ENCODE data around the gene BSG. TPM values are rescaled to one million over a fixed set of nuclear protein-coding genes. Genes with fewer than 3 reads are reported as not detected.
A peak's percentile ranks its signal among the peaks of the same experiment; 100 is the strongest.

Gene BSG
- total and polyA plus RNA-seq, 8 donors = 259 to 457 (median 328) TPM

GRCh38 chr19:525857-526419, 46.5 kb upstream of the BSG start:
- H3K4me3 ChIP-seq = no peak overlapping the region
- DNase-seq (no peak), ATAC-seq (no peak)
- no peak overlapping the region for H3K27ac ChIP-seq
- H3K36me3 ChIP-seq = no peaks in the 10 kb centered on the region
- H3K27me3 ChIP-seq = peaks cover 0 to 18% of the 10 kb centered on the region in 2 donors
- TF ChIP-seq, protein P1, sequence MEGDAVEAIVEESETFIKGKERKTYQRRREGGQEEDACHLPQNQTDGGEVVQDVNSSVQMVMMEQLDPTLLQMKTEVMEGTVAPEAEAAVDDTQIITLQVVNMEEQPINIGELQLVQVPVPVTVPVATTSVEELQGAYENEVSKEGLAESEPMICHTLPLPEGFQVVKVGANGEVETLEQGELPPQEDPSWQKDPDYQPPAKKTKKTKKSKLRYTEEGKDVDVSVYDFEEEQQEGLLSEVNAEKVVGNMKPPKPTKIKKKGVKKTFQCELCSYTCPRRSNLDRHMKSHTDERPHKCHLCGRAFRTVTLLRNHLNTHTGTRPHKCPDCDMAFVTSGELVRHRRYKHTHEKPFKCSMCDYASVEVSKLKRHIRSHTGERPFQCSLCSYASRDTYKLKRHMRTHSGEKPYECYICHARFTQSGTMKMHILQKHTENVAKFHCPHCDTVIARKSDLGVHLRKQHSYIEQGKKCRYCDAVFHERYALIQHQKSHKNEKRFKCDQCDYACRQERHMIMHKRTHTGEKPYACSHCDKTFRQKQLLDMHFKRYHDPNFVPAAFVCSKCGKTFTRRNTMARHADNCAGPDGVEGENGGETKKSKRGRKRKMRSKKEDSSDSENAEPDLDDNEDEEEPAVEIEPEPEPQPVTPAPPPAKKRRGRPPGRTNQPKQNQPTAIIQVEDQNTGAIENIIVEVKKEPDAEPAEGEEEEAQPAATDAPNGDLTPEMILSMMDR (IDR thresholded peaks at IDR 0.05) = no peak
- no peaks in the 10 kb centered on the region for H3K9me3 ChIP-seq
- intact Hi-C loops (cut with DNase I) = no loop called here
- H3K4me1 ChIP-seq = peaks cover 0 to 5% of the 10 kb centered on the region in 2 donors

DNA sequence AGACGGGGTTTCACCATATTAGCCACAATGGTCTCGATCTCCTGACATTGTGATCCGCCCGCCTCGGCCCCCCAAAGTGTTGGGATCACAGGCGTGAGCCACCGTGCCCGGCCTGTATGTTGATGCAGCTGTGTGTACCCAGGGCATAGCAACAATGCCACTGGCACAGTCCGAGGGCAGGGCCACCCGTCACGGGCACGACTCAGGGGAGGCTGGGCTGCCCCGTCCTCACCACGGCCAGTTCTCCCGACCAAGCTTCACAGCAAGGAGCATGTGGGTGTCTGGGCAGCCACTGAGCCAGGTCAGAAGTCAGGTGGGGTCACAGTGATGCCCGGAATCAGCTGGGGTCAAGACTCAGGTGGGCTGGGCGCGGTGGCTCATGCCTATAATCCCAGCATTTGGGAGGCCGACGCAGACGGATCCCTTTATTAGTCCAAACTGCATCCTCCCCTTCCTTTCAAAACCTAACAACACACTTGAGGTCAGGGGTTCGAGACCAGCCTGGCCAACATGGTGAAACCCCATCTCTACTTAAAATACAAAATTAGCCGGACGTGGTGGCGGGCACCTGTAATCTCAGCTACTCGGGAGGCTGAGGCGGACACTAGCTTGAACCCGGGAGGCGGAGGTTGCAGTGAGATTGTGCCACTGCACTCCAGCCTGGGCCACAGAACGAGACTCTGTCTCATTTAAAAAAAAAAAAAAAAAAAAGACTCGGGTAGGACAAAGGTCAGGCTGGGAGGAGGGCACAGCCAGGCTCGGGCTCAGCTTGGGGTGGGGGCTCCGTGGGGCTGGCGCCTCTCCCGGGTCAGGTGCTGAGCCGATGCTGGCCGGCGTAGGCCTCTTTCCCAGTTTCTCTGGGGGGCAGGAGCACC, 42.0 kb upstream of the BSG start:
- H3K27me3 ChIP-seq = peaks cover 0 to 14% of the 10 kb centered on the region in 2 donors
- DNase-seq = peak in 1 of 4 donors; percentile 79
- intact Hi-C loops (cut with DNase I) = no loop called here
- peaks cover 14 to 25% of the 10 kb centered on the region in 2 donors for H3K4me1 ChIP-seq
- H3K4me3 ChIP-seq = peak overlapping the region; percentile 79 to 97
- no peak for ATAC-seq
- peaks cover 0 to 1% of the 10 kb centered on the region in 2 donors for H3K36me3 ChIP-seq
- H3K27ac ChIP-seq = peak overlapping the region; percentile 92 to 94
- TF ChIP-seq, protein P1 (IDR thresholded peaks at IDR 0.05) = no peak
- H3K9me3 ChIP-seq = no peaks in the 10 kb centered on the region

DNA sequence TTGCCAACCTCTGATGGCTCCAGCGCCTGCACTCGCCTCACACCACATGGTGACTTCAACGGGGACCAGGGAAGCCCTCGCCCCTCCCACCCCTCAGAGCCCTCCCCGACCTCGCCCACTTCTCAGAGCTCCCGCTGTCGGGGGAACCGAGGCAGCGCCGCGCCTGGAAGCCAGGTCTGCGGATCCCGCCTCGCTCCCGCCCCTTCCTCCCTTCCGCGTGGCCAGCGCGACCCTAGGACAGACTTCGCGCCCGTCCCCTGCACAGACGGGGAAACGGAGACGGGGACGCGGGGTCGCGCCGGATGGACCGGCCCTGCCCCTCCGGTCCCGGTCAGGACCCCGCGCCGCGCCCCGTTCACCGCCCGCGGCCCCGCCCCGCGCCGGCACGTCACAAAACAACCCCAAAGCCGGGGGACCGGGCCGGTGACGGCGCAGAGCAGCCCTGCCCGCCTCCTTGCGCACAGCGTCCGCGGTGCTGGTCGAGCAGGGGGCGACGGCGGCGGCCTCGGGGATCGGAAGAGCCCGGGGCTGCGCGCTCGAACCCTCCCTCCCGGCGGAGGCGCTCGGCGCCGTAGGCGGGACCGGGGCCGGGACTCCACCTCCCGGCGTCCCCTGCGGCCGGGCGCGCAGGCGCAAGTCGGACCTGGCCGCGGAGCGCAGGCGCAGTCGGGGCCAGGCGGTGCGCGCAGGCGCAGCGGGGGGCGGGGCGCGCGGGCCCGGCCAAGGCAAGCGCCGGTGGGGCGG, 41.2 kb upstream of the BSG start:
- peak overlapping the region; percentile 92 to 94 for H3K27ac ChIP-seq
- peaks cover 0 to 10% of the 10 kb centered on the region in 2 donors for H3K36me3 ChIP-seq
- H3K27me3 ChIP-seq = peaks cover 0 to 9% of the 10 kb centered on the region in 2 donors
- DNase-seq (peak; percentile 81 to 94 (median 90)), ATAC-seq (peak; percentile 74)
- no peaks in the 10 kb centered on the region for H3K9me3 ChIP-seq
- peaks cover 15 to 32% of the 10 kb centered on the region in 2 donors for H3K4me1 ChIP-seq
- intact Hi-C loops (cut with DNase I) = no loop called here
- TF ChIP-seq, protein P1 (IDR thresholded peaks at IDR 0.05) = no peak
- peak overlapping the region; percentile 79 to 97 for H3K4me3 ChIP-seq

DNA sequence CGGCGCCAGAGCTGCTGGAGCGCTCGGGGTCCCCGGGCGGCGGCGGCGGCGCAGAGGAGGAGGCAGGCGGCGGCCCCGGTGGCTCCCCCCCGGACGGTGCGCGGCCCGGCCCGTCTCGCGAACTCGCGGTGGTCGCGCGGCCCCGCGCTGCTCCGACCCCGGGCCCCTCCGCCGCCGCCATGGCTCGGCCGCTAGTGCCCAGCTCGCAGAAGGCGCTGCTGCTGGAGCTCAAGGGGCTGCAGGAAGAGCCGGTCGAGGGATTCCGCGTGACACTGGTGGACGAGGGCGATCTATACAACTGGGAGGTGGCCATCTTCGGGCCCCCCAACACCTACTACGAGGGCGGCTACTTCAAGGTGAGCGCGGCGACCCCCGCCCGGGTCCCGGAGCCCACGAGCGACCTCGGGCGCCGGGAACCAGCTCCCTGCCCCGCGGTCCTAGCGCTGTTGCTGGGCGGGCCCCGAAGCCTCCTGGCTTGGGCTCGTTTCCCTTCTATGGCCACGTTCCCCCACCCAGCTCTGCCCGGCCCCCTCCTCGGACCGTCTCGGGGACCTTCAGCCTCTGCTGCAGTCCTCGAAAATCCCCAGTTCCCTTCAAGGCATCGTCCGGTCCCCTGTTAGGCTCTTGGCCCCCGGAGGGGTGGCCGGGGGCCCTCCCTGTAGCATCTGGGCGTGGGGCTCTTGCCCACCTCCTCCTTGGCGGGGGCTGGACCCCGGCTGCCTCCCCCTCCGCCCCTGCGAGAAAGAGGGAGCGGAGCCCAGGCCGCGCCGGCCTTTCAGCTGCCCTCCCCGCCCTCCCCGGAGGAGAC, 40.4 kb upstream of the BSG start, which contains the start of gene CDC34:
Gene CDC34, plus strand, starts transcription at position 8 of the 808 bp plus-strand sequence. Its CDS starts 172 bp downstream, at position 180.
- H3K9me3 ChIP-seq = no peaks in the 10 kb centered on the region
- H3K4me3 ChIP-seq = peak within 1 kb of the TSS; percentile 90 to 97
- peaks cover 0 to 17% of the 10 kb centered on the region in 2 donors for H3K36me3 ChIP-seq
- DNase-seq (no peak), ATAC-seq (peak; percentile 1)
- H3K27me3 ChIP-seq = peaks cover 0 to under 1% of the 10 kb centered on the region in 2 donors
- peaks cover 15 to 34% of the 10 kb centered on the region in 2 donors for H3K4me1 ChIP-seq
- H3K27ac ChIP-seq = peak within 1 kb of the TSS; percentile 92 to 94
- TF ChIP-seq, protein P1 (IDR thresholded peaks at IDR 0.05) = no peak
- intact Hi-C loops (cut with DNase I) = no loop called here
